SK-N-SH (cell line): ENCODE measurements around the gene BBS9. TPM values are rescaled to one million over a fixed set of nuclear protein-coding genes. Genes with fewer than 3 reads are reported as not detected.

Experiments
- CTCF ChIA-PET: fragments of 300-600, 350-600 bp; formaldehyde crosslinking; extraction: SDS; loops from one replicate; lab custom pipeline; 2021; lab: Yijun Ruan, JAX
- POLR2A ChIA-PET: fragments of 350-600 bp; sonication (Branson Sonifier 250); formaldehyde crosslinking; extraction: SDS; loops from one replicate; lab custom pipeline; 2020; ENCODE audit warnings: antibody characterized with exemption, inconsistent platforms; lab: Yijun Ruan, JAX
- DNase-seq: peaks from one replicate; pipeline ENCODE4 v3.0.0; 2012
- H2AFZ ChIP-seq: fragments of 200-600 bp; sonication (generic); 2 replicates; pipeline ENCODE4 v1.8.1; 2016; ENCODE audit warnings: antibody characterized with exemption, mild to moderate bottlenecking, low read depth
- H3F3A ChIP-seq: fragments of 200-600 bp; sonication (generic); replicated peaks from 2 replicates; pipeline ENCODE3; 2016; ENCODE audit warnings: antibody characterized with exemption, mild to moderate bottlenecking; ENCODE audit not compliant: insufficient read depth
- H3K27ac ChIP-seq, 2 experiments: fragments of 200-500 bp in 1 of 2; fragments of 200-600 bp in 1 of 2; sonication (Bioruptor generic) in 1 of 2; sonication (generic), shearing (Covaris generic) in 1 of 2; 2 replicates each; pipeline versions ENCODE4 v1.5.1 to v1.6.1; 2014 to 2016; ENCODE audit warnings: low read depth in 2 of 2, inconsistent platforms in 1 of 2, low read length in 1 of 2, mild to moderate bottlenecking in 1 of 2, mixed read lengths in 1 of 2
- H3K27me3 ChIP-seq: fragments of 200-600 bp; sonication (generic), shearing (Covaris generic); 2 replicates; pipeline ENCODE4 v1.6.1; 2016; ENCODE audit warnings: mixed run types; ENCODE audit not compliant: insufficient read depth
- H3K36me3 ChIP-seq, 2 experiments: fragments of 200-500 bp in 1 of 2; fragments of 200-600 bp in 1 of 2; sonication (Bioruptor generic) in 1 of 2; sonication (generic) in 1 of 2; replicated peaks in 1 of 2; 2 replicates each; pipeline versions ENCODE3 to v1.5.1; 2014 to 2016; ENCODE audit warnings: low read length in 1 of 2, mild to moderate bottlenecking in 1 of 2; ENCODE audit not compliant: insufficient read depth in 2 of 2, control insufficient read depth in 1 of 2
- H3K4me1 ChIP-seq, 2 experiments: fragments of 200-500 bp in 1 of 2; fragments of 200-600 bp in 1 of 2; sonication (Bioruptor generic) in 1 of 2; sonication (generic), shearing (Covaris generic) in 1 of 2; 2 replicates each; pipeline versions ENCODE4 v1.5.1 to v1.6.1; 2014 to 2016; ENCODE audit warnings: low read depth in 1 of 2, low read length in 1 of 2, mixed run types in 1 of 2; ENCODE audit not compliant: insufficient read depth in 2 of 2, control insufficient read depth in 1 of 2
- H3K4me2 ChIP-seq: fragments of 200-600 bp; sonication (generic), shearing (Covaris generic); 2 replicates; pipeline ENCODE4 v1.6.1; 2017; ENCODE audit warnings: mixed run types
- H3K4me3 ChIP-seq, 2 experiments: fragments of 200-500 bp in 1 of 2; fragments of 200-600 bp in 1 of 2; sonication (Bioruptor generic) in 1 of 2; sonication (generic), shearing (Covaris generic) in 1 of 2; 2 replicates each; pipeline versions ENCODE4 v1.5.1 to v1.8.1; 2014 to 2016; ENCODE audit warnings: low read depth in 2 of 2, inconsistent platforms in 1 of 2, low read length in 1 of 2, mild to moderate bottlenecking in 1 of 2, mixed read lengths in 1 of 2, moderate library complexity in 1 of 2
- H3K79me2 ChIP-seq: fragments of 200-600 bp; sonication (generic); 2 replicates; pipeline ENCODE4 v1.8.1; 2017; ENCODE audit warnings: mild to moderate bottlenecking; ENCODE audit not compliant: insufficient read depth
- H3K9ac ChIP-seq: fragments of 200-600 bp; sonication (generic); 2 replicates; pipeline ENCODE4 v1.6.1; 2017; ENCODE audit warnings: mixed run types
- H3K9me2 ChIP-seq: fragments of 200-600 bp; sonication (generic); 2 replicates; pipeline ENCODE4 v1.6.1; 2017; ENCODE audit warnings: mixed run types
- H3K9me3 ChIP-seq: fragments of 200-600 bp; sonication (generic); 2 replicates; pipeline ENCODE4 v1.6.1; 2017; ENCODE audit warnings: mixed run types, mild to moderate bottlenecking, moderate library complexity
- H4K20me1 ChIP-seq: fragments of 200-600 bp; sonication (generic); 2 replicates; pipeline ENCODE4 v1.6.1; 2017; ENCODE audit warnings: mild to moderate bottlenecking, mixed run types; ENCODE audit not compliant: insufficient read depth
- CHD2 ChIP-seq: fragments of 150-350 bp; IDR thresholded peaks from 2 replicates; pipeline ENCODE4 v1.6.1; 2018; ENCODE audit warnings: low read length; ENCODE audit not compliant: partially characterized antibody
- ELF1 ChIP-seq: IDR thresholded peaks from 2 replicates; pipeline ENCODE4 v1.4.0; 2012
- EP300 ChIP-seq, 2 experiments: IDR thresholded peaks; 2 replicates each; pipeline versions ENCODE4 v1.4.0 to v1.6.1; 2012; ENCODE audit warnings: borderline replicate concordance in 1 of 2, low read depth in 1 of 2, low read length in 1 of 2
- GATA2 ChIP-seq: sonication (generic); formaldehyde crosslinking; IDR thresholded peaks from 2 replicates; pipeline ENCODE4 v1.5.0; 2020; ENCODE audit warnings: mild to moderate bottlenecking, missing genetic modification reagents
- IRF3 ChIP-seq: fragments of 150-350 bp; IDR thresholded peaks from 2 replicates; pipeline ENCODE4 v1.6.1; 2016; ENCODE audit warnings: mild to moderate bottlenecking, low read depth, low read length
- JUND ChIP-seq: IDR thresholded peaks from 2 replicates; pipeline ENCODE4 v1.4.0; 2012
- MAX ChIP-seq: IDR thresholded peaks from 2 replicates; pipeline ENCODE4 v1.4.0; 2012; ENCODE audit warnings: low read depth
- MEF2A ChIP-seq: IDR thresholded peaks from 2 replicates; pipeline ENCODE4 v1.4.0; 2012; ENCODE audit warnings: low read depth, borderline replicate concordance
- NFIC ChIP-seq: IDR thresholded peaks from 2 replicates; pipeline ENCODE4 v1.4.0; 2012; ENCODE audit warnings: borderline replicate concordance
- PBX3 ChIP-seq: IDR thresholded peaks from 2 replicates; pipeline ENCODE4; 2012
- POLR2AphosphoS5 ChIP-seq: IDR thresholded peaks from 2 replicates; pipeline ENCODE4 v1.6.1; 2012; ENCODE audit warnings: low read depth, low read length
- REST ChIP-seq: IDR thresholded peaks from 2 replicates; pipeline ENCODE4 v1.6.1; 2012; ENCODE audit warnings: mild to moderate bottlenecking, low read depth, low read length, moderate library complexity
- RXRA ChIP-seq: IDR thresholded peaks from 2 replicates; pipeline ENCODE4 v1.4.0; 2012; ENCODE audit warnings: low read depth, mild to moderate bottlenecking, borderline replicate concordance
- SMC3 ChIP-seq: IDR thresholded peaks from 2 replicates; pipeline ENCODE4 v1.6.1; 2012; ENCODE audit warnings: low read depth, low read length, improper control_type of control experiment
- WGBS: methylation state at CpG from one replicate; pipeline ENCODE4 v1.1.6; 2017; ENCODE audit warnings: low lambda C conversion rate; 5-methylcytosine and 5-hydroxymethylcytosine counted together
- polyA plus RNA-seq, 3 experiments: library from polyadenylated mRNA; depleted of rRNA; stranded (reverse); fragments of >200 nt; gene quantifications; 2 replicates each; pipeline ENCODE4 v1.2.3, GENCODE V29; 2012

Gene BBS9
- polyA plus RNA-seq, 1 of the 3 experiments (the other 2 are of a cell fraction) = 7.5 TPM

GRCh38 chr7:33307205-33307604 lies 177.8 kb downstream of the BBS9 start:
- Histone ChIP-seq H3K9me2 (no peaks in the 10 kb centered on the region), H3K4me1 (no peaks in the 10 kb centered on the region), H3F3A (no peaks in the 10 kb centered on the region), H3K4me3 (no peak overlapping the region), H2AFZ (no peak overlapping the region), H3K36me3 (no peaks in the 10 kb centered on the region), H4K20me1 (no peaks in the 10 kb centered on the region), H3K79me2 (no peaks in the 10 kb centered on the region), H3K9ac (no peak overlapping the region), H3K4me2 (no peak overlapping the region), H3K9me3 (peaks cover 5% of the 10 kb centered on the region; the same call in 1 of the 2 replicates), H3K27me3 (no peaks in the 10 kb centered on the region), H3K27ac (no peak overlapping the region)
- ChIA-PET POLR2A (no interaction called here), CTCF (no interaction called here)
- no peak for DNase-seq
- TF ChIP-seq CHD2 = no peak
- TF ChIP-seq JUND = no peak
- no peak for TF ChIP-seq POLR2AphosphoS5
- no peak for TF ChIP-seq MEF2A
- no peak for TF ChIP-seq MAX

DNA sequence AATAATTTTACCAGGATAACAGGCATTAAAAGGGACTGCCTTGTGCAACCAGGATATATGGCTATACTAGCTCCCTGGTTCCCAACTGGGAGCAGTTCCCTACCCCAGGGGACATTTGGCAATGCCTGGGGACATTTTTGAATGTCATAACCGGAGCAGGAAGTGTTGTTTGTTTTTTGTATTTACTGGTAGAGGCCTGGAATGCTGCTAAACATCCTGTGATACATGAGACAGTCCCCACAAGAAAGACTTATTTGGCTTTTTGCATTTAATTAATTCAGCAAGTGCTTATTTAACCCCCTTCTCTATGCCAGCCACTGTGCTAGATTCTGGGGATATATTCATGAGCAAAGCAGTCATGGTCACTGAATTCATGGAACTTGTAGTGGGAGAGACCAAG lies 181.2 kb downstream of the BBS9 start:
- Histone ChIP-seq H3K9me2 (no peaks in the 10 kb centered on the region), H3K9me3 (no peaks in the 10 kb centered on the region), H3K4me3 (no peak overlapping the region), H3K9ac (no peak overlapping the region), H4K20me1 (no peaks in the 10 kb centered on the region), H2AFZ (no peak overlapping the region), H3K4me1 (no peaks in the 10 kb centered on the region), H3K27me3 (no peaks in the 10 kb centered on the region), H3F3A (no peaks in the 10 kb centered on the region), H3K27ac (no peak overlapping the region), H3K79me2 (no peaks in the 10 kb centered on the region), H3K36me3 (no peaks in the 10 kb centered on the region), H3K4me2 (no peak overlapping the region)
- TF ChIP-seq GATA2 (CRISPR knock-in tag) (no peak), NFIC (no peak), IRF3 (no peak), ELF1 (no peak), JUND (no peak), SMC3 (no peak), POLR2AphosphoS5 (no peak), PBX3 (no peak), EP300 (IDR thresholded peaks at IDR 0.05; ENCODE audit: borderline replicate concordance in 1 of 2, low read depth in 1 of 2, low read length in 1 of 2) (no peak), RXRA (no peak), REST (no peak)
- ChIA-PET CTCF (interaction anchor here (1.1 to 2.2 kb wide), 3 partner anchors 10 to 24 kb away, joined by 3 to 6 read pairs (median 3); no protein-coding TSS in a partner anchor), POLR2A (no interaction called here)
- 12% methylated on average over 1 of the region's 1 CpG for WGBS
- DNase-seq = no peak
